Suprapubic skin (tissue), 4 donors: Measurements from ENCODE around the gene HECW1. TPM values are rescaled to one million over a fixed set of nuclear protein-coding genes. Genes with fewer than 3 reads are reported as not detected.
A peak's percentile ranks its signal among the peaks of the same experiment; 100 is the strongest.

Source experiments
- DNase-seq, 2 donors: peaks; one replicate each; pipeline ENCODE4 v3.0.0-alpha.2; 2019; ENCODE audit warnings: low spot score in 2 of 2
- H3K27ac ChIP-seq: fragments of 200-600 bp; sonication (generic); one replicate; pipeline ENCODE4 v1.5.1; 2019
- H3K27me3 ChIP-seq: fragments of 200-600 bp; sonication (generic); one replicate; pipeline ENCODE4 v1.5.1; 2019
- H3K36me3 ChIP-seq: fragments of 200-600 bp; sonication (generic); one replicate; pipeline ENCODE4 v1.5.1; 2019
- H3K4me1 ChIP-seq: fragments of 200-600 bp; sonication (generic); one replicate; pipeline ENCODE4 v1.5.1; 2019
- H3K4me3 ChIP-seq: fragments of 200-600 bp; sonication (generic); one replicate; pipeline ENCODE4 v1.5.1; 2019; ENCODE audit warnings: mild to moderate bottlenecking
- H3K9me3 ChIP-seq: fragments of 200-600 bp; sonication (generic); one replicate; pipeline ENCODE4 v1.5.1; 2019
- CTCF ChIP-seq, 2 donors: fragments of 200-600 bp in 1 of 2; fragments of 450-650 bp in 1 of 2; sonication (generic) in 1 of 2; IDR thresholded peaks; one replicate each; pipeline ENCODE4 v1.5.1; 2016 to 2019; ENCODE audit warnings: antibody characterized with exemption in 2 of 2, mild to moderate bottlenecking in 1 of 2, moderate library complexity in 1 of 2
- EP300 ChIP-seq: sonication (generic); formaldehyde crosslinking; IDR thresholded peaks from one replicate; pipeline ENCODE4 v1.6.1; 2017; ENCODE audit warnings: antibody characterized with exemption
- POLR2A ChIP-seq, 2 donors: fragments of 450-650 bp; IDR thresholded peaks; one replicate each; pipeline ENCODE4 v1.6.1; 2017; ENCODE audit warnings: antibody characterized with exemption in 2 of 2, mild to moderate bottlenecking in 2 of 2, moderate library complexity in 2 of 2
- POLR2AphosphoS5 ChIP-seq, 3 donors: sonication (generic); formaldehyde crosslinking; IDR thresholded peaks; one replicate each; pipeline ENCODE4 v1.6.1; 2017; ENCODE audit warnings: antibody characterized with exemption in 3 of 3
- WGBS: methylation state at CpG from one replicate; pipeline ENCODE4 v1.1.5; 2018; 5-methylcytosine and 5-hydroxymethylcytosine counted together
- total RNA-seq, 4 donors: library from RNA; depleted of rRNA; stranded (reverse); fragments of >200 nt; gene quantifications; one replicate each; pipeline ENCODE4 v1.1.0, GENCODE V29; 2016

HECW1 gene
- total RNA-seq, 4 donors from 2014 or later: 0.17 to 0.73 (median 0.32) TPM; not detected in 1

DNA sequence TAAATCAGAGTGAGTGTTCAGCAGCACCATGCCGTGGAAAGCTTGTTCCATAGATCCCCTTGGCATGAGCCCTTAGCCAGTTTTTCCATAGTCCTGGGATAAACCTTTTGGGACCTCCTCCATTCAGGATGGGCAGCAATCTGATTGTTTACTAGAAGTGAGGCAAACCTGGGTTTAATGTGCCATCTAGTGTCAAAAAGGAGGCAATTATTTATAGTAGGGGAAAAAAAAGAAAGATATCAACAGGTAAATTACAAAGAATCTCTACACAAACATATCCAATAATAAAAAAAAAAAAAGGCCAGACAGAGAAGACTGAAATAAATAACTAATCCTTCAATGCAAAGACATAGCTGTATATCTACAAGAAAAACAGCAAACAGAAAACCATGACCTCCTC is 241.5 kb downstream of the HECW1 start:
- peaks cover 4% of the 10 kb centered on the region for H3K9me3 ChIP-seq
- WGBS: 88% methylated on average over 1 of the region's 1 CpG
- no peak overlapping the region for H3K4me3 ChIP-seq
- H3K27ac ChIP-seq: no peak overlapping the region
- no peaks in the 10 kb centered on the region for H3K36me3 ChIP-seq
- DNase-seq: no peak
- no peaks in the 10 kb centered on the region for H3K4me1 ChIP-seq
- TF ChIP-seq CTCF (IDR thresholded peaks at IDR 0.05) (no peak), EP300 (no peak), POLR2A (IDR thresholded peaks at IDR 0.05) (no peak), POLR2AphosphoS5 (IDR thresholded peaks at IDR 0.05) (no peak)
- no peaks in the 10 kb centered on the region for H3K27me3 ChIP-seq

GRCh38 chr7:43362652-43363034 is 250.2 kb downstream of the HECW1 start:
- TF ChIP-seq POLR2A (IDR thresholded peaks at IDR 0.05): no peak
- TF ChIP-seq POLR2AphosphoS5 (IDR thresholded peaks at IDR 0.05): no peak
- no peak for TF ChIP-seq CTCF (IDR thresholded peaks at IDR 0.05)
- TF ChIP-seq EP300: no peak
- Histone ChIP-seq H3K36me3 (no peaks in the 10 kb centered on the region), H3K27ac (no peak overlapping the region), H3K27me3 (no peaks in the 10 kb centered on the region), H3K4me1 (no peaks in the 10 kb centered on the region), H3K4me3 (no peak overlapping the region), H3K9me3 (no peaks in the 10 kb centered on the region)
- no peak for DNase-seq
- 30% methylated on average over 2 of the region's 2 CpGs for WGBS

GRCh38 chr7:43363035-43363791 is 250.8 kb downstream of the HECW1 start:
- Histone ChIP-seq H3K4me1 (no peaks in the 10 kb centered on the region), H3K4me3 (no peak overlapping the region), H3K27me3 (no peaks in the 10 kb centered on the region), H3K9me3 (no peaks in the 10 kb centered on the region), H3K27ac (no peak overlapping the region), H3K36me3 (no peaks in the 10 kb centered on the region)
- DNase-seq: no peak
- TF ChIP-seq CTCF (IDR thresholded peaks at IDR 0.05): no peak
- TF ChIP-seq POLR2AphosphoS5 (IDR thresholded peaks at IDR 0.05): peak in 1 of 3 donors; percentile 31
- no peak for TF ChIP-seq EP300
- WGBS: 69% methylated on average over 6 of the region's 6 CpGs

- Histone ChIP-seq H3K36me3 (no peaks in the 10 kb centered on the region), H3K27me3 (no peaks in the 10 kb centered on the region), H3K9me3 (no peaks in the 10 kb centered on the region), H3K4me1 (no peaks in the 10 kb centered on the region), H3K27ac (no peak overlapping the region), H3K4me3 (no peak overlapping the region)
- no peak for DNase-seq
- no peak for TF ChIP-seq EP300
- TF ChIP-seq CTCF (IDR thresholded peaks at IDR 0.05): no peak
- TF ChIP-seq POLR2AphosphoS5 (IDR thresholded peaks at IDR 0.05): no peak
- TF ChIP-seq POLR2A (IDR thresholded peaks at IDR 0.05): no peak
- WGBS: 95% methylated on average over 7 of the region's 7 CpGs
Measured at GRCh38 chr7:43364391-43364790, 251.9 kb downstream of the HECW1 start.

- TF ChIP-seq POLR2AphosphoS5 (IDR thresholded peaks at IDR 0.05) (no peak), CTCF (IDR thresholded peaks at IDR 0.05) (no peak), POLR2A (IDR thresholded peaks at IDR 0.05) (no peak), EP300 (no peak)
- DNase-seq: no peak
- Histone ChIP-seq H3K27ac (no peak overlapping the region), H3K36me3 (no peaks in the 10 kb centered on the region), H3K4me1 (no peaks in the 10 kb centered on the region), H3K4me3 (no peak overlapping the region), H3K27me3 (no peaks in the 10 kb centered on the region), H3K9me3 (no peaks in the 10 kb centered on the region)
- WGBS: 18% methylated on average over 6 of the region's 6 CpGs
Measured at GRCh38 chr7:43372676-43373355, 260.4 kb downstream of the HECW1 start.
